ENCODE results near the gene LDLRAD4. TPM values are rescaled to one million over a fixed set of nuclear protein-coding genes. Genes with fewer than 3 reads are reported as not detected.

Gene LDLRAD4
- total RNA-seq, 4 donors from 2014 or later, result 14.0 to 36.9 (median 29.3) TPM

GRCh38 chr18:13318731-13319501 is 100.4 kb downstream of the LDLRAD4 start:
- Histone ChIP-seq H3K4me1 (peaks cover 0 to 22% (median 0%) of the 10 kb centered on the region in 4 donors), H3K9me3 (peaks cover 0 to 16% (median 2%) of the 10 kb centered on the region in 4 donors), H3K27ac (peak overlapping the region in 2 of 4 donors; percentile 37 to 48), H3K36me3 (no peaks in the 10 kb centered on the region), H3K4me3 (no peak overlapping the region), H3K27me3 (no peaks in the 10 kb centered on the region)
- TF ChIP-seq EP300 (IDR thresholded peaks at IDR 0.05) (no peak), POLR2A (IDR thresholded peaks at IDR 0.05) (no peak)
- TF ChIP-seq, protein P1, sequence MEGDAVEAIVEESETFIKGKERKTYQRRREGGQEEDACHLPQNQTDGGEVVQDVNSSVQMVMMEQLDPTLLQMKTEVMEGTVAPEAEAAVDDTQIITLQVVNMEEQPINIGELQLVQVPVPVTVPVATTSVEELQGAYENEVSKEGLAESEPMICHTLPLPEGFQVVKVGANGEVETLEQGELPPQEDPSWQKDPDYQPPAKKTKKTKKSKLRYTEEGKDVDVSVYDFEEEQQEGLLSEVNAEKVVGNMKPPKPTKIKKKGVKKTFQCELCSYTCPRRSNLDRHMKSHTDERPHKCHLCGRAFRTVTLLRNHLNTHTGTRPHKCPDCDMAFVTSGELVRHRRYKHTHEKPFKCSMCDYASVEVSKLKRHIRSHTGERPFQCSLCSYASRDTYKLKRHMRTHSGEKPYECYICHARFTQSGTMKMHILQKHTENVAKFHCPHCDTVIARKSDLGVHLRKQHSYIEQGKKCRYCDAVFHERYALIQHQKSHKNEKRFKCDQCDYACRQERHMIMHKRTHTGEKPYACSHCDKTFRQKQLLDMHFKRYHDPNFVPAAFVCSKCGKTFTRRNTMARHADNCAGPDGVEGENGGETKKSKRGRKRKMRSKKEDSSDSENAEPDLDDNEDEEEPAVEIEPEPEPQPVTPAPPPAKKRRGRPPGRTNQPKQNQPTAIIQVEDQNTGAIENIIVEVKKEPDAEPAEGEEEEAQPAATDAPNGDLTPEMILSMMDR (IDR thresholded peaks at IDR 0.05), result no peak
- DNase-seq (ENCODE audit: low spot score in 2 of 2), result no peak
- 63 to 77% methylated on average over 19 of the region's 19 CpGs for WGBS, 2 donors

- peaks cover 0 to 22% (median 0%) of the 10 kb centered on the region in 4 donors for H3K4me1 ChIP-seq
- WGBS, 2 donors, result 20 to 27% methylated on average over 4 of the region's 4 CpGs
- H3K27me3 ChIP-seq, result no peaks in the 10 kb centered on the region
- no peak overlapping the region for H3K4me3 ChIP-seq
- peak overlapping the region in 2 of 4 donors; percentile 39 to 48 for H3K27ac ChIP-seq
- H3K36me3 ChIP-seq, result no peaks in the 10 kb centered on the region
- peaks cover 0 to 16% (median 2%) of the 10 kb centered on the region in 4 donors for H3K9me3 ChIP-seq
- DNase-seq (ENCODE audit: low spot score in 2 of 2), result no peak
- TF ChIP-seq EP300 (IDR thresholded peaks at IDR 0.05), result peak in 1 of 2 donors; percentile 14
- TF ChIP-seq, protein P1 (IDR thresholded peaks at IDR 0.05), result no peak
- no peak for TF ChIP-seq POLR2A (IDR thresholded peaks at IDR 0.05)
These were observed 101.1 kb downstream of the LDLRAD4 start for GRCh38 chr18:13319629-13320028.

- DNase-seq (ENCODE audit: low spot score in 2 of 2), result no peak
- 50 to 54% methylated on average over 8 of the region's 8 CpGs for WGBS, 2 donors
- Histone ChIP-seq H3K36me3 (no peaks in the 10 kb centered on the region), H3K4me1 (peaks cover 0 to 22% (median 0%) of the 10 kb centered on the region in 4 donors), H3K9me3 (peaks cover 0 to 15% (median 2%) of the 10 kb centered on the region in 4 donors), H3K27ac (peak overlapping the region in 2 of 4 donors; percentile 39 to 48), H3K27me3 (no peaks in the 10 kb centered on the region), H3K4me3 (no peak overlapping the region)
- TF ChIP-seq EP300 (IDR thresholded peaks at IDR 0.05) (no peak), POLR2A (IDR thresholded peaks at IDR 0.05) (no peak)
- TF ChIP-seq, protein P1 (IDR thresholded peaks at IDR 0.05), result no peak
These were observed 101.5 kb downstream of the LDLRAD4 start for GRCh38 chr18:13320096-13320495.

GRCh38 chr18:13320891-13321425 is 102.4 kb downstream of the LDLRAD4 start:
- TF ChIP-seq EP300 (IDR thresholded peaks at IDR 0.05) (no peak), POLR2A (IDR thresholded peaks at IDR 0.05) (no peak)
- TF ChIP-seq, protein P1 (IDR thresholded peaks at IDR 0.05), result no peak
- no peaks in the 10 kb centered on the region for H3K27me3 ChIP-seq
- H3K4me3 ChIP-seq, result no peak overlapping the region
- H3K4me1 ChIP-seq, result peaks cover 0 to 22% (median 0%) of the 10 kb centered on the region in 4 donors
- H3K27ac ChIP-seq, result no peak overlapping the region
- WGBS, 2 donors, result 81 to 82% methylated on average over 17 of the region's 17 CpGs
- H3K9me3 ChIP-seq, result peaks cover 0 to 8% (median 2%) of the 10 kb centered on the region in 4 donors
- no peaks in the 10 kb centered on the region for H3K36me3 ChIP-seq
- DNase-seq (ENCODE audit: low spot score in 2 of 2), result no peak

DNA sequence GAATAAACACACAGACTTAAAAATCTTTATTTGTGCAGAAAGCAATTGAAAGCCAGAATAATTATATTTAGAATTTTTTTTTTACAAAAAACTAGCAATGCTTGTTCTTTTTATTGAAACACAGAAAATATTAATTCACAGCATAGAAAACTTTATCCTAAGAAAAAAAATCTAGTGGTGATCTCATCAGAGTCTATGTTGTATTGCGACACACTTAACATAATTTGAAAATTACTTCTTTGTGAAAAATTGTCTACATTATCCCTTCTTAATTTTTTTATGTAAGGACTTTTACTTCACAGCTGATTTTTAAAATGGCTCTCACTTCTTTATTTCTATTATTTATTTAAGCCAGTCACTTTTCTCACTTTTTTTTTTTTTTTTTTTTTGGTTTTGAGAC is 103.4 kb downstream of the LDLRAD4 start:
- 43 to 55% methylated on average over 1 of the region's 1 CpG for WGBS, 2 donors
- H3K27ac ChIP-seq, result no peak overlapping the region
- peaks cover 0 to 22% (median 0%) of the 10 kb centered on the region in 4 donors for H3K4me1 ChIP-seq
- no peak for DNase-seq (ENCODE audit: low spot score in 2 of 2)
- TF ChIP-seq, protein P1 (IDR thresholded peaks at IDR 0.05), result no peak
- TF ChIP-seq EP300 (IDR thresholded peaks at IDR 0.05) (no peak), POLR2A (IDR thresholded peaks at IDR 0.05) (no peak)
- H3K9me3 ChIP-seq, result no peaks in the 10 kb centered on the region
- H3K4me3 ChIP-seq, result no peak overlapping the region
- no peaks in the 10 kb centered on the region for H3K27me3 ChIP-seq
- no peaks in the 10 kb centered on the region for H3K36me3 ChIP-seq

Data from tibial nerve (tissue), 4 donors.